Measurements from ENCODE around the gene C18orf32.
"Not testable (repeated sequence)": the region's sequence is repeated elsewhere in the genome, so short reads cannot be mapped to it uniquely, and the experiment has no call there.

C18orf32 gene

DNA sequence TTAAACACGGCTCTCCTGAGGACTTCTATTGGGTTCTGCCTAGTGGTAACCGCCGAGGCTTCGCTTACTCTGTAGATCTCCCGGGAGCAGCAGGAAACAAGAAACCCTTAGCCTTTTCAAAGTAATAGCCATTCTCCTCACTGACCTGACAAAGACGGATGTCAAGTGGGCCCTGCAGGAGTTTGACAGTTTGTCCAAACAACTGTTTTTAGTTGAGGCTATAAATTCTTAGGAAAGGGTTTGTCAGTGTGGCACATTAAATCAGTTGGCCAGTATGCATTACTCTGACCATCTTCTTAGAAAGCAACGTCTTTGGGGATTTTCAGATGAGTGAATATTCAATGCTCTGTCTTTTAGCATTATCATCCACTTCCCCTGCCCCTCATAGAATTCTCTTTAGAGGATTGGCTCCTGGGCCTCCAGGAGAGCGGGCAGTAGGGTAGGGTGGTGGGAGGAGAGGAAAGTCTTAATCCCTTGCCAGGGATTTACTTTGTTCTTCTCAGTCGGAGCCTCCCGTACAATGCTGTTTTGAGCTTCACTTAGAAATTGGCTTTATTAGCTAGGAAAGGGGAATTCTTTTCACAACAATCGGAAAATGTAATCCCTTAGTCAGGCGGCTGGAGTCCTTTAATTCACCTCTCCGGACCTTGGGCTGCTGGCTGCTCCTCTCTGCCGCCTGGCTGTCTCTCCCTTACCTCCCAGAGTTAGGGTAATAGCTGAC, 13.3 kb upstream of the C18orf32 start:
- DNase-seq = no peak

DNA sequence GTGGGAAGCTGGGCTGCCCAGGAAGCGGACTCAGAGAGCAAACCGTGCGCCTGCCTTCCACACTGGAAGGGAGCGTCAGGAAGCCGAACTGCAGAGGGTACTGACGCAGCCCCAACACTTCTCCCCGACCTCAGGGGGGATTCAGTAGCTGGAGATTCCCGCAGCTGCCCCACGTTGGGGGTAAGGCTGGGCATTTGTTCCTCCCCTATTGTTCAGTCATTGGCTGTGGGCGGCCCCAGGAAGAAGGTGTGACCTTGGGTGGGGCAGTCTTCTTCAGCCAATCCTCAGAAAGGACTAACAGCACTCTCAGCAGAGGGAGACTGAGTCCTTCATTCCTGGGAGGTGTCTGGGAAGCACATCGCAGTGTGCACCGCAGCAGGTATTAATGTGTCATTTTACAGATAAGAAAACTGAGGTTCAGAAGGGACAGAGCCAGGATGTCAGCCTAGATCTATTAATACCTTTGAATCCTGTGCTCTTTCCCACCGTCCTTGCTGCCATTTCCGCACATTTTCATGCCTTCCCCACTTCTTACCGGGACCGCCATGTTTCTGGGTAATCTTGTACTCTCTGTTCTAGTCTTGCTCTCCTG, 12.1 kb upstream of the C18orf32 start:
- DNase-seq = no peak

DNA sequence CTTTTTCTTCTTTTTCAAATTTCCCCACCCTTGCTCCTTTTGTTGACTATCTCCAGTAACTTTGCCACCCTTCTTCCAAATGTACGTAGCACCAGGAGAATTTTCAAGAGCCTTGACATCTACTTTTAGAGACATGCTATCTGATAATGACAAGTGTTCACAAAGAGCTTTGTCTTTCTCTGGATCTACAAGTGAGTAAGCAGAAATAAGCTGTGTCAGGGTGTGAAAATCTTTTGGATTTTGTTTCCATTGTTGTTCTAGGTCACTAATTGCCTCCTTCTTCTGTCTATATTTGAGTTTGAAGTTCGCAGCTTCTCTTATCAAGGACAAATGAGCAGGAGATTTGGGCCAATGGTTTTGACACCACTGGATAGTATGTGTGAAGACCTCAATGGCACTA, 8.4 kb upstream of the C18orf32 start:
- DNase-seq = no peak

DNA sequence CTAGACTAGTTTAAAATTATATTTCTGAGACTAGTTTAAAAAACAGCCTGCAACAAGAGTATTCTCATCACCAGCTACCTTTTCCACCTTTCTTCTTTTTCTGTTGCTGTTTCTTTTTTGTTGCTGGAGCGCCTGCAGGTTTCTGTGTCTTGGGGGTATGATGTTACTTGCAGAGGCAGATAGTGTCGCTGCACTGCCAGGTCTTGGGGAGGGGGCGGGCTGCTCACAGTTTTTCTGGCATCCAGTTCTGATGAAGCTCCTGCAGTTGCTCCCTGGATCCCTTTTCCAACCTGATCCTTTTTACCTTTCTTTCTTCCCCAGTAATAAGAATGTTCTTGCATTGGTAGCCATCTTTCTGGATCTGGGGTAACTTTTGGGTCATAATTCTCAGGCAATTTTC, 8.0 kb upstream of the C18orf32 start:
- DNase-seq = no peak

DNA sequence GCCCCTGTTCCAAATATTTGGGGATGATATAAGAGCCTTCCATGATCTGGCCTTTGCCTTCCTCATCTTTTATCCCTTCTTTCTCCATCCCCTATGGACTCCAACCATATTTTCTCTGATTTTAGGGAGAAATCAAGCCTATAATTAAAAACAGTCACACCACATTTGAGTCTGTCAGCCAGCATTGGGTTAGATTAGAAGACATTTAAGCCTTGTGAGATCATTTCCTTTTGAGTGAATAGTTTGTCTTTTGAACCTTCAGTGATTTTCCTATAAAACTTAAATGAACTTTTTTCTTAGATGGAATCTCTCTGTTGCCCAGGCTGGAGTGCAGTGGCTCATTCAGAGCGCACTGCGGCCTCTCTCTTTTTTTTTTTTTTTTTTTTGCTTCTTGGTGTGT, 7.6 kb upstream of the C18orf32 start:
- no peak for DNase-seq

DNA sequence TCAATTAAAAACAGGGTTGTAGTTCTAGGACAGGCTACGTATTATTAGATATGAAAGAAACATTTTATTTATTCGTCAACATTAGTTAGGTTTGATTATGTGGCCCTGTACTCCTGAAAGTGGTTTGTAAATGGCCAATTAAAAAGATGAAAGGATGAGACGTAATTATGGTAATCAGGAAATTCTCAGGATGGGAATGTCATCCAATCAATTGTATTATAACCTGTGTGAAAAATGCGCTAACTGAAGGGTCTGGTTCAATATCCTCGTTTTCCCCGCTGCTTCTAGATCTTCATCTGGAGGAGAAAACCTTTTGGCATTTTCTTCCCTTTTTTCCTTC, 5.6 kb upstream of the C18orf32 start:
- DNase-seq = no peak

DNA sequence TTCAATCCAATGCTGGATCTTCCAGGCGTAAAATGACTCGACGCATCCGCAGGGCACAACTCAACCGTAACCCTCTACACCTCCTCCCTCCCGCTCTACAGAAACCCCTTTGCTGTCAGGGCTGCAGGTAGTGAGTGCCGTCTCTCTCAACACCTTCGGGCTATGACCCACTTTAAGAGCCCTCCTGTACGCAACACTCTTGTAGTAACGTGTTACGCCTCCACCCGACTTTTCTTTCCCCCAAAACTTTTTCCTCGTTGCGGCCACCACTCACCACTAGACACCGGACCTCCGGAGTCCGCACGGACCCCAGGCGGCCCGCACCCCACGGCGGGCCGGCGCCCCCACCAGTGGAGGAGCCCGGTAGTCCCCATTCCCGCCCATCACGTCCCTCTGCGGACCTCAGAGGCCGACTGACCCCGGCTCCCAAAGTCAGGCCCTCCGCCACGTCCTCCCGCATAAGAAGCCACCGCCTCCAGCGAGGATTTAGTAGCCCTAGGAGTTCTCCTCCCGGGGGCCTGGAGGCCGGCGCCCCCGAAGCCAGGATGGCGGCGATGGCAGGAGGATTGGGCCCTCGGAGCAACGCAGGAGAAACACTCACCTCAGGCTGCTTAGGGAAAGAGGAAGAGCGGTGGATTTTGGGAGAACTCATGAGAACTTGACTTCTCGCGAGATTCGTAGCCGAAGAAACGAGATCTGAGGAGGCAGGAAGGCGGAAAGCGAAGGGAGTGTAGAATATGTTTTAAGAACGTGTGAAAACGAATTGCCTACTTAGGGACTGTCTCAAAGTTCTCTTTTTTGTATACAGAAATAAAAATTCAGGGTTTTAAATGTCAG, 5.0 kb upstream of the C18orf32 start, which contains the start of gene RPL17:
Gene RPL17, minus strand, starts transcription at position 609 of the 837 bp plus-strand sequence.
- peak; percentile 99 for DNase-seq

DNA sequence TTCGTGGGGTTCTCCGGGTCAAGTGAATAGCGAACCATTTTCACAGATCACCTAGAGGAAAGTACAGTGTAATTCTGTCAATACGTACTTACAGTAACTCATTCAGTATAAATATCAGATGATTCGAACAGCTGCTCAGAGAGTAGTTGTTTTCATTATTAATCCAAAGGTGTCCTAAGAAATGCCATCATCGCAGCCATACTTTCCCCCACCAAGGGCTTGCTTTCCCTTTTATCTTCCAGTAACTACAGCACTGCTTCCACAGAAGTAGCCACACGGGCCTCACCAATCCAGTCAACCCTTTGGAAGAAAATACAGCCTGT, 4.5 kb upstream of the C18orf32 start:
- peak; percentile 42 for DNase-seq

DNA sequence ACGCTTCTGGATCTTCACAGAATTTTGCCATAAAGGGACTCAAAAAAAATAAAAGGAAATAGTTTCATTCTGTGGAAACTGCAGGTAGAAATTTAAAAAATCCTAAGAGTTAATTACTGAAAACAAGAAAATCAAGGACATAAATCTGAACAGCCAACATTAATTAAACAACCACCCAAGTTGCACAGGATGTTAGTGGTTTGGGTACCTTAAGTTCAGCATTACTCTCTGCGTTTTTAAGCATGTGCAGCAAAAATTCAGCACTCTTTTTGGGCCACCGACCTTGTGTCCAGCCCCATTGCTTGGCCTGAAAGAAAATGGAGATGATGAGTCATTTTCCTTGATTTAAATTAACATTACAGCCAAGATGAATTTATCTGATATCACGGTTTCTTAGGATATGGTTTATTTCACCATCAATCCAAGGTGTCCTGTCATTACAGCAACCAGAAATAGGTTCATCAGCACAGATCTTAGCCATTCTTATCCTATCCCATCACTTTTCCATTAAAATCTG, 3.3 kb upstream of the C18orf32 start:
- DNase-seq = no peak

DNA sequence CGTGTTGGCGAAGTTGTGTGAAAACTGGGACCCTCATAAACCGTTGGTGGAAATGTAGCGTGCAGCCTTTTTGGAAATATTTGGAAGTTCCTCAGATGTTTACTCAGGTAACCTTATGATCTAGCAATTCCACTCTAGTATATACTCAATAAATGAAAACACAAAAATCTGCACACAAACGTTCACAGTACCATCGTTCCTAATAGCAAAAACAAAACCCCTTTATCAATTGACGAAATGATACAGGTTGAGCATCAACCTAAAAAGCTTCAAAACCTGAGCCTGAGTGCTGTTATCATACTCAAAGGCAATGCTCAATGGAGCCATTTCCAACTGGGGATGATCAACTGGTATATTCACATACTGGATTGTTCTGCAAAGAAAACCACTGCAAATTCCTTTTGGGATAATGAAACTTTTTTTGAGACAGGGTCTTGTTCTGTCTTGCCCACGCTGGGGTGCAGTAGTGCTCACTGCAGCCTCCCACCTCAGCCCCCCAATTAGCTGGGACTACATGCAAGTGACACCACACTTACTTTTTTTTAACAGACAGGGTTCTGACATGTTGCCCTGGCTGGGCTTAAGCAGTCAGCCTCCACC, 777 bp upstream of the C18orf32 start:
- peak; percentile 26 for DNase-seq

DNA sequence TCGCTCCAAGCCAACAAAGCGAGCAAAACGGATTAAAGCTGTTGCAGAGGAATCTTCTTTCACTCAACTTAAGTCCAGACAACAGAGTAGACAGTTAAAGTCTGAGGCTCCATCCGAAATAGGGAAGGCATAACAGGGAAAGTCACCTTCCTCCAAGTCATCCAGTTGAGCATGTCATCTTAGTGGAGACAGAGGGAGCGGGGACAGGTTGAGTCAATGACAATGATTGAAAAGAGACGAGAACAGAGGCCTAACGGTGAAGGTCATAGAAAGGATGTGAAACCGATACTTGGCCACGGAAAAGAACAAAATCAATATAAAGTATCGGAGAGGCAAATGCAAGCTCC, 455 bp downstream of the C18orf32 start:
- peak; percentile 53 for DNase-seq

DNA sequence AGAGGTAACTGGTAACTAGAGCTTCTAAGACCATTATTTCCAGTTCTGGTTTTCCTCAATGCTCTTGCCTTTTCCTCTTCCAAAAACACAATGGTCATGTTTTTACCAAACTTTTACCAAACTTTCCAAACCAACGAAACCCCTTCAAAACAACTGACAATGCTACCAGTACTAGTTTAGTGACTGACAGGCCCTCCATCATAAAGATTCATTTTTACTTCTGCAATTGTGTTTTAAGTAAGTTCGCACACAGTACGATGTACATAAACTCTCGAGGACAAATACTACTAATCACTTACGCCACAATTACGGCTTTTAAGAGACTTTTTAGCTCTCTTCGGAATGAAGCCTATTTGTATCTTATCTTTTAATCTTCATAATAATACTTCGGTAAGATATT, 900 bp downstream of the C18orf32 start:
- DNase-seq = peak; percentile 14

DNA sequence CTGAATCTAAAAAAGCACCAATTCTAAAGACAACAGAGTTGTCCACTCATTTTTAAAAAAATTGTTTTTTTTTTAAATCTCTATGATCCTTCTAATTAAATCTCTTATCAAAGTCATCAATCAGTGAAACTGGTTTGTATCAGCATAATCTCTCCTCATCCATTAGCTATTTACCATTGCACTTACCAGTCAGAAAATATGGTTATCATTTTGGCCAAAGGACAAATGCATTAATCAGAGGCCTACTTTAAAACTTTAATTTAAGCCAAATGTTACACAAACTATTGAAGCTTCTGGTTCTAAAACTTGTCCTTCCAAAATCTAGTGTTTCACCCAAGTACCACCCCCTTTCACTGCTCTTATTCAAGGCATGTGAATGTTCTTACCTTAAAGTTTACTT, 3.8 kb downstream of the C18orf32 start:
- no peak for DNase-seq

DNA sequence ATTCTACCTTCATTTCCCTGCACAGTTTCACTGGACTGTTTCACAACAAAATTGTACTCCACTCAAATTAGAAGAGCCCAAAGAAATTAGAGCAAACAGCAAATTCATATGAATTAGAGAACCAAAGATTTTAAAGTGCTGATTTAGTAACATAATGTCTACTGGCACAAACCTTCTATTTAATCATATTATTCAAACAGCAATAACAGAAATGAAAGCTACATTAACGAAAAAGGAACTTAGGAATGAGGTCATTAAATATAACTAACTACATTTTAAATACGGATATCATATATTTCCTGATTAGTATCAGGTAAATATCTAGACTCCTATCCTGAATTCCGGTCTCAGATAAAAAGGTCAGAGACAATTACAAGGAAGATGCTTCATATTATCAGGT, 5.1 kb downstream of the C18orf32 start:
- no peak for DNase-seq

DNA sequence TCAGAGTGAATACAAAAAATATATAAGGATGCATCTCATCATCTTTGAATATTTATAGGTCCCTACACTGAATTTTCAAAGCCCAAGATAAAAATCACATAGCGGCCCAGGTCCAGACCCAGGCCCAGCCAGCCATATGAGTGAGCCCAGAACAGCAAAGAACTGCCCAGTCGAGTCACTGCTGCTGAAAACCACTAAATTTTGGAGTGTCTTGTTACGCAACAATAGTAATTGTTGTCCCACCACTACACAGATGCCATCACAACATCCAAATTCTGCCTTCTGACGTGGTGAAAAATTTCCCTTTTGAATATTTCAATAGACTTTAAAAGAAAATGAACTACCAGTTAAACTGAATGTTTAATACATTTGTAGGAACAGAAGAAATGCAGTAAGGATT, 5.7 kb downstream of the C18orf32 start:
- DNase-seq = no peak

DNA sequence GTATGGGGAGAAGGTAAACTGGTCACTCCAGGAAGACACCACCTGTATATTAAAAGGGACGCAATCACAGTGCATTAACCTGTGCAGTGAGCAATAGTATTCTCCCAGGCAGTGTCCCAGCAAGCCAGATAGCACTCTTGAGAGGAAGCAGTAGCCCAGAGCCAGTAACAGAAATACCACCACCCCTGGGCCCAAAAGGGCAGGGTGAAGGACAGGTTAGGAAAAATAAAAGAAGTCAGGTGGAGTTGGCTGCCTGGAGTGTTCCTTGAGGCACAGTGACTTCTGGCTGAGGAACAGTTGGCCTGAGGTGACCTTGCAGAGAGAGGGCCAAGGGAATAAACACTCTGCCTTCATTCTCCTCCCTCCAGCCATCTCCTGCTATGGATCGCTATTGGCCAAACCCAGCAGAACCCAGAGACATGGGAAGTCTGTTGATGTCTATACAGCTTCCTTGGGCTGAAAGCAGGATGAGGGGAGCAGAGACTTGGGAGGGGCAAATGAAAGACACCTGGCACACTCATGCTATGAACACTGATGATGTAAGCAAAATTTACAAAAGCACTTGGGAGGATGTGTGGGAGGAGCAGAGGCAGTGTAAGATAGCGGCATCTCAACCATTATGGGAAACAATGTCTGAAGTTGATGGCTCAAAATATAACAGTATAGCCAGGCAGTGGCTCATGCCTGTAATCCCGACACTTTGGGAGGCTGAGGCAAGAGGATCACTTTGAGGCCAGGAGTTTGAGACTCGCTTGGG, 7.5 kb downstream of the C18orf32 start:
- DNase-seq = no peak

DNA sequence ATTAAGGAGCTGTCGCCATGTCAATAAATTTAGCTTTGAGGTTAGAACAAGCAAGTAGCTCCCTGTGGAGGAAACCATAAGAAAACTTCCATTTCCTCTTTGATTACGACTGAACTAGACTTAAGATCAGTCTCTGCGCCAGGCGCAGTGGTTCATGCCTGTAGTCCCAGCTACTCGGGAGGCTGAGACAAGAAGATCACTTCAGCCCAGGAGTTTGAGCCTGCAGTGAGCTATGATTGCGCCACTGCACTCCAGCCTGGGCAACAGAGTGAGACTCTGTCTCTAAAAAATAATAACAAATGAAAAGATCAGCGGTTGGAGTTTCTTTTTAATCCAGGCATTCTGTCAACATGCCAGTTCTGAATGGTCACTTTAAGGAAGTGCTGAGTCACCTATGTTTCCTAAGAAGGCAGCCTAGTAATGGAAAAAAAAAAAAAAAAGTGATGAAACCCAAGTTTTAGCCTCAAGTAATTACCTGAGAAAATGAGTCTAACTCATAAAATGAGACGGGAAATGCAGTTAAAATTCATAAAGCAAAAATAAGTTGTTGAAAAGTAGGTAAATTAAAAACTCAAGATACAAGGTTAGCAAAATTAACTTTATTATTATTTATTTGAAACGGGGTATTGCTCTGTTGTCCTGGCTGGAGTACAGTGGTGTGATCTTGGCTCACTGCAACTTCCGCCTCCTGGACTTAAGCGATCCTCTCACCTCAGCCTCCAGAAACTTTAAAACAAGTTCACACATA, 10.2 kb downstream of the C18orf32 start:
- DNase-seq = peak; percentile 67

DNA sequence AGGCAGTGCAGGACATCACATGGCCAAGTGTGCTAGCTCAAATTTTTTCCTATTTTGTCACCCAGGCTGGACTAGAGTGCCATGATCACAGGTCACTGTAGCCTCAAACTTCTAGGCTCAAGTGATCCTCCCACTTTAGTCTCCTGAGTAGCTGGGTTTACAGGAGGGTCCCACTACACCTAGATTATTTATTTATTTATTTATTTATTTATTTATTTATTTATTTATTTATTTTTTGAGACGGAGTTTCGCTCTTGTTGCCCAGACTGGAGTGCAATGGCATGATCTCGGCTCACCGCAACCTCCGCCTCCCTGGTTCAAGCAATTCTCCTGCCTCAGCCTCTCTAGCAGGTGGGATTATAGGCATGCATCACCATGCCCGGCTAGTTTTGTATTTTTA, 12.1 kb downstream of the C18orf32 start:
- DNase-seq = not testable (repeated sequence)

DNA sequence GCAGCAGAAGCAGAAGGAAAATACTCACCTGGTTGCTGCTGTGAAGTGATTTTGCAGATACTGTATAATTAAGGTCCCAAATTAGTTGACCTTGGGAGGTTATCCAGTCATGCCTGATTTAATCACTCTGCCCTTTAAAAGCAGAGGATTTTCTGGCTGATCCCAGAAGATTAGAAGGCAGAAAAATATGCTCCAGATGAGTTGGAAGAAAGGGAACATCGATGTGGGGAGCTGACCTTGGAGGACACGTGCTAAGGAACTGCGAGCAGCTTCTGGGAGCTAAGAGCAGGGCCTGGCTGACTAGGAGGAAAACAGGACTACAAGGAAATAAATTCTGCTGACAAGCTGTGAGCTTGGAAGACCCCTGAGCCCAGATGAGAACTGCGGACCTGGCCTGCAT, 13.3 kb downstream of the C18orf32 start:
- no peak for DNase-seq

DNA sequence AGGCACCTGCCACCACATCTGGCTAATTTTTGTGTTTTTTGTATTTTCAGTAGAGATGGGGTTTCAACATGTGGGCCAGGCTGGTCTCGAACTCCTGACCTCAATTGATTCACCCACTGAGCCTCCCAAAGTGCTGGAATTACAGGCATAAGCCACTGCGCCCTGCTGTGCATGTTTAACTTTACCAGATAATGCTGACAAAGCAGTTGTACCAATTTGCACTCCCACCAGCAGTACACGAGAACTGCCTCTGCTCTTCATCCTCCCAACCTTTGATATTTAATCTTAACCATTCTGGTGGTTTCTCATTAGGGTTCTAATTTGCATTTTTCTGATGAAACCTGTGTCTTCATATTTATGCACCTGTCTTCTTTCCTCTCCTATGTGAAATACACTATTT, 14.6 kb downstream of the C18orf32 start:
- DNase-seq = no peak

DNA sequence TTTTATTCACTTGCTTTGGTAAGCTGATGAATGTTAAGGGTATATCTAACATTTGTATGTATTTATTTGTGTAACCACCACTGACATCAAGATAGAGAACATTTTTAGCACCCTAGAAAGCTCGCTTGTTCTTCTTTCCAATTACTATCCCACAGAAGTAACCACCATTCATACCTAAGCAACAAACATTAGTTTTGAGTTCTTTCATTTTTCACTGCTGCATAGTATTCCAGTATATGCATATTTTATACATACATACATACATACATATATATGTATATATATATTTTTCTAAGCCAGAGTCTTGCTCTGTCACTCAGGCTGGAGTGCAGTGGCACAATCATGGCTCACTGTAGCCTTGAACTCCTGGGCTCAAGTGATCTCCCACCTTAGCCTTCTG, 15.5 kb downstream of the C18orf32 start:
- no peak for DNase-seq

DNA sequence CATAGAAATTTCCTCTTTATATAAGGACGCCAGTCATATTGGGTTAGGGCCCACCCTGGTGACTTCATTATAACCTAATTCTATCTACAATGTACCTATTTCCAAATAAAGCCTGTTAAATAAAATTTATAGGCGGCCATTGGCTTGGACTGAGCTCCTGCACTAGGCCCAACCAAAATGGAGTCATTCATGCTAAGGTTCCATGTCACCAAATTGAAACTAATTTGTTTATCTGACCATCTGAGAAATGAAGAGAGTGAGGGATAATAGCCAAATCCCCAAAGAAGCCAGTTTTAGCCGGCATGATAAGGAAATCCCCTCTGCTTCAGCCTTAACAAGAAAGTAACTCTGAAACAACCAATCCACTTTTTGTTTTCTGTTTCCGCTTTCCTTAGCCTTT, 19.4 kb downstream of the C18orf32 start:
- no peak for DNase-seq
